ENCODE data around the gene FAM169A. TPM values are rescaled to one million over a fixed set of nuclear protein-coding genes. Genes with fewer than 3 reads are reported as not detected.

The FAM169A gene
- total and polyA plus RNA-seq, 11 donors, result 0.88 to 10.1 (median 4.1) TPM

GRCh38 chr5:74839229-74839628, 27.0 kb downstream of the FAM169A start:
- no peak for TF ChIP-seq CTCF (IDR thresholded peaks at IDR 0.05)
- TF ChIP-seq POLR2A (IDR thresholded peaks at IDR 0.05), result no peak
- ATAC-seq, result no peak
- H3K4me1 ChIP-seq, result no peaks in the 10 kb centered on the region
- no peak for DNase-seq
- H3K4me3 ChIP-seq, result no peak overlapping the region
- WGBS, 4 donors, result 86 to 92% (median 89%) methylated on average over 6 of the region's 6 CpGs
- no peaks in the 10 kb centered on the region for H3K9me3 ChIP-seq
- no peaks in the 10 kb centered on the region for H3K27me3 ChIP-seq
- H3K27ac ChIP-seq, result no peak overlapping the region
- H3K36me3 ChIP-seq, result no peaks in the 10 kb centered on the region
- intact Hi-C loops (cut with DNase I), result no loop called here

GRCh38 chr5:74838262-74838661, 27.9 kb downstream of the FAM169A start:
- Histone ChIP-seq H3K4me1 (no peaks in the 10 kb centered on the region), H3K36me3 (no peaks in the 10 kb centered on the region), H3K9me3 (no peaks in the 10 kb centered on the region), H3K4me3 (no peak overlapping the region), H3K27me3 (no peaks in the 10 kb centered on the region), H3K27ac (no peak overlapping the region)
- 71 to 84% (median 71%) methylated on average over 2 of the region's 2 CpGs for WGBS, 4 donors
- DNase-seq (no peak), ATAC-seq (no peak)
- TF ChIP-seq POLR2A (IDR thresholded peaks at IDR 0.05), result no peak
- no peak for TF ChIP-seq CTCF (IDR thresholded peaks at IDR 0.05)
- intact Hi-C loops (cut with DNase I), result no loop called here

- no peak for ATAC-seq
- no peaks in the 10 kb centered on the region for H3K9me3 ChIP-seq
- no peak for DNase-seq
- intact Hi-C loops (cut with DNase I), result no loop called here
- TF ChIP-seq POLR2A (IDR thresholded peaks at IDR 0.05), result no peak
- TF ChIP-seq CTCF (IDR thresholded peaks at IDR 0.05), result no peak
- H3K27ac ChIP-seq, result no peak overlapping the region
- H3K27me3 ChIP-seq, result no peaks in the 10 kb centered on the region
- H3K4me3 ChIP-seq, result no peak overlapping the region
- H3K4me1 ChIP-seq, result no peaks in the 10 kb centered on the region
- WGBS, 4 donors, result 77 to 82% (median 78%) methylated on average over 1 of the region's 1 CpG
- H3K36me3 ChIP-seq, result no peaks in the 10 kb centered on the region
These were observed 29.1 kb downstream of the FAM169A start for GRCh38 chr5:74837115-74837514.

- no peaks in the 10 kb centered on the region for H3K4me1 ChIP-seq
- no peak overlapping the region for H3K27ac ChIP-seq
- DNase-seq, result no peak
- no peaks in the 10 kb centered on the region for H3K36me3 ChIP-seq
- ATAC-seq, result no peak
- TF ChIP-seq CTCF (IDR thresholded peaks at IDR 0.05) (no peak), POLR2A (IDR thresholded peaks at IDR 0.05) (no peak)
- H3K9me3 ChIP-seq, result no peaks in the 10 kb centered on the region
- H3K27me3 ChIP-seq, result no peaks in the 10 kb centered on the region
- intact Hi-C loops (cut with DNase I), result no loop called here
- no peak overlapping the region for H3K4me3 ChIP-seq
- WGBS, 4 donors, result 91 to 95% (median 92%) methylated on average over 3 of the region's 3 CpGs
These were observed 32.5 kb downstream of the FAM169A start for GRCh38 chr5:74833537-74834266.
